SK-N-MC (cell line): ENCODE data around the gene C2CD2.

Source experiments
- DNase-seq: peaks from one replicate; pipeline ENCODE4 v3.0.0-alpha.2; 2011; ENCODE audit warnings: low read depth, low spot score
- H3K27ac ChIP-seq: fragments of 200-600 bp; sonication (generic); 2 replicates; pipeline ENCODE4 v1.5.1; 2016; ENCODE audit warnings: mixed run types
- H3K36me3 ChIP-seq: fragments of 200-600 bp; sonication (generic); 2 replicates; pipeline ENCODE4 v1.6.1; 2017; ENCODE audit warnings: antibody characterized with exemption, low read length, mixed read lengths; ENCODE audit not compliant: insufficient read depth
- H3K4me3 ChIP-seq: fragments of 200-600 bp; sonication (generic); 2 replicates; pipeline ENCODE4 v1.5.1; 2016
- H3K9ac ChIP-seq: fragments of 200-600 bp; sonication (generic); 2 replicates; pipeline ENCODE4 v1.8.0; 2017; ENCODE audit warnings: mixed run types, mixed read lengths; ENCODE audit not compliant: insufficient read length
- H3K9me3 ChIP-seq: fragments of 200-600 bp; sonication (generic); 2 replicates; pipeline ENCODE4 v1.6.1; 2017; ENCODE audit warnings: low read depth, mild to moderate bottlenecking, antibody characterized with exemption, low read length, moderate library complexity, mixed read lengths
- EZH2 ChIP-seq: fragments of 200-600 bp; sonication (generic); IDR thresholded peaks from one replicate; pipeline ENCODE4 v1.6.1; 2017; ENCODE audit warnings: antibody characterized with exemption
- FOXP2 ChIP-seq: optimal IDR thresholded peaks from 2 replicates; pipeline ENCODE3; 2011; ENCODE audit warnings: mild to moderate bottlenecking, moderate library complexity; ENCODE audit not compliant: insufficient read depth; ENCODE audit errors: extremely low read length, control extremely low read depth
- POLR2AphosphoS5 ChIP-seq: IDR thresholded peaks from 2 replicates; pipeline ENCODE4 v1.6.1; 2012; ENCODE audit warnings: mild to moderate bottlenecking, low read depth, low read length, borderline replicate concordance

Gene C2CD2

DNA sequence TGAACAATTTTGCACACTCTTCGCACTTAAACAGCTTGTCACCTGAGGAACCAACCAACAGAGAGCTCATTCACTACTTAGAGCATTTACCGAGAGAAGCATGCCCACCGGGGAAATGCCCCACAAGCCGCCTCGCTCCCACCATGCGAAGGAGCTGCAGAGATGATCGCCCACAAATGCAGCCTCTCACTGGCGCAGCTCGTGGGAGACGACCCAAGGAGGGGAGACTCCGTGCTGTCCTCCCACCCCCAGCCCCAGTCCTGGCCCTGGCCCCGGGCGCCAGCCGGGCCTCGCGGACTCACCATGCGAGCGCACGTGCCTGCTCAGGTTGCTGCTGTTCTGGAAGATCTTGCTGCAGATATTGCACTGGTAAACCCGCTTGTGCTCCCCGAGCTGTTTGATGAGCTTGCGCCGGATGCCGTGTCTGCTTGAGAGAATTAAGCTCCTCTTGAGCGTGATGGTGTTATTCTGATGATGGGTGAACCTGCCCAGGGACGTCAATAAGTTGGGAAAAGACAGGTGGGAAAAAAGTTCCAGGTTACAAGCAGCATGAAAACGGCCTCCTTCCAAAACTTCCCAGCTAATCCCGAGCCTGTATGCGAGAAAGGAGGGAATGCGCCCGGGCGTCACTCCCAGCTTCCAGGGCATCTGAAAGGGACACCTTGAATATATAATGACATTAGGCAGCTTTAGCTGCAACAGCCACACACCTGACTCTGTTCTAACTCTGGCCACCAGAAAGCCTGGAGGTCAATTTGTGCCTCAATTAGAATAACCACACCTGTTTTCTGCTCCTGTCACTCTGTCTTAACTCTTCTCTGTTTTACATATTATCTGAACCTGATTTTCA is 117.4 kb downstream of the C2CD2 start:
- TF ChIP-seq FOXP2 (no peak), POLR2AphosphoS5 (no peak), EZH2 (no peak)
- H3K9me3 ChIP-seq: peaks cover 6% of the 10 kb centered on the region; the same call in 1 of the 2 replicates
- peaks cover 32% of the 10 kb centered on the region; the same call in 1 of the 2 replicates for H3K36me3 ChIP-seq
- H3K9ac ChIP-seq: no peak overlapping the region
- DNase-seq: no peak
- no peak overlapping the region for H3K4me3 ChIP-seq
- no peak overlapping the region for H3K27ac ChIP-seq

- no peak for DNase-seq
- Histone ChIP-seq H3K36me3 (peaks cover 28% of the 10 kb centered on the region; the same call in 1 of the 2 replicates), H3K4me3 (no peak overlapping the region), H3K9ac (no peak overlapping the region), H3K27ac (no peak overlapping the region), H3K9me3 (0 out of 2 replicates have a peak, but pooled peaks cover 2% of the 10 kb centered on the region)
- TF ChIP-seq FOXP2: no peak
- TF ChIP-seq POLR2AphosphoS5: no peak
- TF ChIP-seq EZH2: no peak
These were observed 118.1 kb downstream of the C2CD2 start for GRCh38 chr21:41835711-41836154.
